ENCODE data around the gene PPP6R3.

PPP6R3 gene

GRCh38 chr11:68498321-68498720, 37.8 kb downstream of the PPP6R3 start:
- no peak for DNase-seq

DNA sequence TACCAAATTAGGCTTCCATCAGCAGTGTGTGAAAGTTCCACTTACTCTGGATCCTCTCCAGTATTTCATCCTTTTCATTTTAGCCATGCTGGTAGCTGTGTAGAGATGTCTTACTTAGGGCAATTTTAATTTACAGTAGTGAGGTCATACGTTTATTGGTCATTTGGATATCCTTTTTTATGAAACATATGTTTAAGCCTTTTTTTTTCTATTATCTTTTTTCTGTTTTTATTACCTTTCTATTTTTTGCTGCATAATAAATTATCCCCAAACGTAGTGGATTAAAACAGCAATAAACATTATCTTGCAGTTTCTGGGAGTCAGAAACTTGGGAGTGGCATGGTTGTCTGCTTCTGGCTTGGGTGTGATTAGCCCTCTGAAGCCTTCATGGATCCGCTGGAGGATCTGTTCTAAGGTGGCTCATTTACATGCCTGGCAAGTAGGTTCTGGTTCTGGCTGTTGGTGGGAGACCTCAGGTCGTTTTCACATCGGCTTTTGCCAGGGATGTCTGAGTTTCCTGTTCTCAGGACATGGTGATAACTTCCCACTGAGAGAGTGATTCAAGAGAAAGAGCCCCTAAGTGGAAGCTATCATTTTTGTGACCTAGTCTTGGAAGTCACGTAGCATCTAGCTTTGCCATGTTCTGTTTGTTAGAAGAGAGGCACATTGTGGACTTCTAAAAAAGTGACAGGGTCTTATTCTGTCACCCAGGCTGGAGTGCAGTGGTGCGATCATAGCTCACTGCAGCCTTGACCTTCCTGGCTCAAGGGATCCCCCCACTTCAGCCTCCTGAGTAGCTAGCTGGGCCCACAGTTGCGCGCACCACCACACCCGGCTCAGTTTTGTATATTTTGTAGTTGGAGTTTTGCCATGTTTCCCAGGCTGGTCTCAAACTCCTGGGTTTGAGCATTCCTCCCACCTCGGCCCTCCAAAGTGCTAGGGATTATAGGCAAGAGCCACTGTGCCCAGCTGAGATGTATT, 38.6 kb downstream of the PPP6R3 start:
- DNase-seq = peak; percentile 59

- DNase-seq = no peak
These were observed 39.7 kb downstream of the PPP6R3 start for GRCh38 chr11:68500206-68500605.

GRCh38 chr11:68501813-68502212, 41.3 kb downstream of the PPP6R3 start:
- no peak for DNase-seq

DNA sequence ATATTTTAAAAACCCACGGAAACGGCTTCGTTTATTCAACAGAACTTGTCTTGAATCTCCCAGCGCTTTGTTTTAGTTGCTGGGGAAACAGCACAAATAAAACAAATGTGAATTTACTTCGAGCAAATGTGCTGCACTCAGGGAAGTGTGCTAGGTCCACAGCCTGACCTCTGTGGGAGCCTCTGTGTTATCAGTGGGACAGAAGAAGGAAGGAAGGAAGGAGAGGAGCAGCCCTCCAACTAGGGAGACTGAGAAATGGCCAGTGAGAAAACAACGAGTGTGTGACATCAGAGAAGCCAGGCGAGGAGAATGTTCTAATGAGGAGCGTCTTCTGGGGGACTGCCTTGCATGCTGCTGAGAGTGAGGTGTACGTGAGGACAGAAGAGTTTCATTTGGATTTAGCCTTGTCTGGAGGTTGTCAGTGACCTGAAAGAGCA, 42.7 kb downstream of the PPP6R3 start:
- peak; percentile 63 for DNase-seq

DNA sequence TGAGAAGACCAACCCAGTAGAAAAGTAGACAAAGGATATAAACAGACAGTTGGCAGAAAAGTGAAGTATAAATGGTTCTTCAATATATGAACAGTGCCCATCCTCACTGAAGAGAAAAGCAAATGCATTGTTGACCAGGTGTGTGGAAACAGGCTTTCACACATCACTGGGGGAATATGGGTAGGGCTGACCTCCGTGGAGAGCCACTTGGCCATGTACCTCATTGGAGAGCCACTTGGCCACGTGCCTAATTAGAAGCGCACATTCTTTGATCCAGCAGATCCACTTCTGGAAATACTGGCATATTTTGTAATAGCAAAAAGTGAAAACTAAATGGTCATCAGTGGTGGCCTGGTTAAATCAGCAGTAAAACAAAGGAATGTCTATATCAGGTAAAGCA, 43.2 kb downstream of the PPP6R3 start:
- DNase-seq = no peak

GRCh38 chr11:68504432-68505066, 44.0 kb downstream of the PPP6R3 start:
- no peak for DNase-seq

DNA sequence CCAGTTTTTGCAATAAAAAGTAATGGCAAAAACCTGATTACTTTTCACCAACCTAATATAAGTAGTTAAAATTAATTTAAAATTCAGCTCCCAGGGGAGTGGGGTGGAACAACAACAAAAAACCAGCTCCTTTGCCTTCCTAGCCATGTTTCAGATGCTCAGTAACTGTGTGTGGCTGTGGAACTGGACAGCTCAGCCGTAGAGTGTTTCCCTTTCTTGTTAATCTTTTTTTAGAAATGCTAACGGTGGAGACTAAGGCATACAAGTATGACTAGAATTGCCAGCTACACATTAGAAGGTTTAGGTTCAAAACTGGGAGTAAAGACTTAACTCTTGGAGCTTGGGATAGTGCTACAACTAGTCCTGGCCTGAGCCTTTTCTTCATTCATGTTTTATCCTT, 45.0 kb downstream of the PPP6R3 start:
- no peak for DNase-seq

DNA sequence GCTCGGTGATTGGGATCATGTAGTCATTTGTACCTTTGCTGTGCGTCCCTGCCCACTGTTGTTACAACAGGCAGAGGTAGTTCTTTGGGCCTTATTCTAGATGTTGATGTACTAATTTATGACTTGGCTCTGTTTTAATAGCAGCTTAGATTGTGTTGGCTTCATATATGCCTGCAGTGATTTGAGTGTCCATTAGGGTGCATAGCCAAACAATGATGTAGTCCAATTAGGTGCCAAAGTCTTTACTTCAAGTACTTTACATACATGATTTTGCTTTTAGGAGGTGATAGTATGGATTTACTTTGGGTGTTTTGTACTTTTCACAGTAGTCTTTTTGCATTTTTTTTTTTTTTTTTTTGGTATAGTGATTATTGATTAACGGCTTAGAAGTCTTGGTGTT, 46.4 kb downstream of the PPP6R3 start:
- DNase-seq = no peak

DNA sequence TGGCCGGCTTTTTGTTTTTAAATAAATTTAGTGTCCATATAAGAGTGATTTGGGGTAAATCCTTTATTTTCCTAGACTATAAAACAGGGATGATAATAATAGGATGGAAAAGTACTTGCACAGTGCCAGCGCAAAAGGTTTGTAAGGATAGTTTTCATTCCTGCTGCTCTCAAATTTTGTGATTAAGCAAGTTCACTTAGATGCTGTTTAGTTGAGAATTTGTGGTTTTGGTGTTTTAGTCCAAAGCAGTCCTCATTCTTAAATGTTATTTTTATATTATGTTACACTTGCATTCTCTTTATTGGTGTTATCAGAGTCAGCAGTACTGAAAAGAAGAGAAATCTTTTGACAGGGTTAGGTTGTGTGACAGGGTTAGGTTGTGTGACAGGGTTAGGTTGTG, 47.9 kb downstream of the PPP6R3 start:
- DNase-seq = no peak

DNA sequence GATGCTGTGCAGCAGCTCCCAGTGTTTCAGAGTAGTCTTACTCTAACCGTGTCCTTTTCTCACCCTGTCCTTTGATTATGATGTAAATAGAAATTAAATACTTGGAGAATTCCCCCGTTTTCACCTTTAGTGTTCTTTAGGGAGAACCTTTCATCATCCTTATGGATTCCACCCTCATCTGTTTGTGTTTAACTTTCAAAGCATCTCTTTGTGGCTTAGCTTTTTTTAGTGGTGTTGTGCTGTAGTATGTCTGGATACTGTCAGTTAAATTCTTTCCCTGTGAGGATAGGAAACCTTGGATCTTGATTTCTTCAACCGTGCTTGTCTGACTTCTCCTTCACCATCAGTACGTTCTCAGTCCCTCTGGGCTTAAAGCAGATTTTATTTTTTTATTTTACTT, 48.5 kb downstream of the PPP6R3 start:
- DNase-seq = no peak

GRCh38 chr11:68513930-68514487, 53.5 kb downstream of the PPP6R3 start:
- DNase-seq = peak; percentile 37

- DNase-seq = no peak
These were observed 56.7 kb downstream of the PPP6R3 start for GRCh38 chr11:68517121-68517741.

DNA sequence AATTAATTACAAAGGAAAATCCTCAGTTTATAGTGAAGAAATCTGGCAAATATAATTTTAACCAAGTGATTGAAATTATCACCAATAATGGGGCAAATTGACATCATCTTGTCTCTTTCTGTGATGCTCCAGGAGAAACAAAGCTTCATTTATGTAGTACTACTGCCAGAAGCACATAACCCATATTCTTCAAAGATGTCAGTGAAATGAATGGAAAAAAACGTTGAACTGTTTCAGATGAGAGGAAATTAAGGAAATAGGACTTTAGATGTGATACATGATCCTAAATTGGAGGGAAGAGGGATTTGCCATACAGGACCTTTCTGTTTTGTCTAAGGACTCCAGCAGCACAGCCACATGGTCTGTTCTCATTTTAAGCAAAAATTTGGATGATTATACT, 57.6 kb downstream of the PPP6R3 start:
- DNase-seq = no peak

GRCh38 chr11:68521969-68522652, 61.6 kb downstream of the PPP6R3 start:
- DNase-seq = no peak

- no peak for DNase-seq
These were observed 62.5 kb downstream of the PPP6R3 start for GRCh38 chr11:68523033-68523432.

GRCh38 chr11:68523743-68524142, 63.2 kb downstream of the PPP6R3 start:
- DNase-seq = no peak

DNA sequence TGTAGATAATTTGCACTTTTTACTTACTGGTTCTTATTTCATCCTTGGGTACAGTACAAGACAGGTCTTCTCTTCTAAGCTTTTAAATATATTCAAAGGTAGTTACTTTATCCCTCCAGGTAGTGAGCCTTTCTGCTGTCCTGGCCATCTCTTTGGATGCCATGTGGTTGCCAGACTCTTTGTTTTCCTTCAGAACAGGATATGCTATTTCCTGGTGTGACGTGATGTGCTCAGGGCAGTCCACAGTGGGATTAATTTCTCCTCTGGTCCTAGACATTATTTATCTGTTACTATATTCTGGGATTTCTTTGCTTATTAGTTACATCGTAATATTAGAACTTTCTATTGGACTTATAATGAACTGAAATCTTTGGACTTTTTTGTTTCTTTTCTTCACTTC, 63.7 kb downstream of the PPP6R3 start:
- DNase-seq = no peak

- no peak for DNase-seq
These were observed 64.1 kb downstream of the PPP6R3 start for GRCh38 chr11:68524681-68525080.

DNA sequence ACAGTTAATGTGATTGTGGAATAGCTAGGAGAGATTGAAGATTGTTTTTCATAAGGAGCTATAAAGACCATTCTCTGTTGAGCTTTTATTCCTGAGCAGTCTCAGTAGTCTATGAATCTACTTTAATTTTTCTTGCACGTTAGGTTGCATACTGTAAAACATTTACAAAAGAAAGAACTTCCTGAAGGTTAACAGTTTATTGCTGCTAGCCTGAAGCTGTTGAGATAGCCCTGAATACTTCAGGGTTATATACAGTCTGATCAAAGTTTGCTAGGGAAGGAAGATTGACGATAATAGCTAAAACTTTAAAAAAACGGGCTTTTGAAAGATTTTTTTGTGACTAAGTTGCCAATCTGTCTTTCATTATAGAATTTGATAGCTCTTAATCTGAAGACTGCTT, 64.8 kb downstream of the PPP6R3 start:
- no peak for DNase-seq

DNA sequence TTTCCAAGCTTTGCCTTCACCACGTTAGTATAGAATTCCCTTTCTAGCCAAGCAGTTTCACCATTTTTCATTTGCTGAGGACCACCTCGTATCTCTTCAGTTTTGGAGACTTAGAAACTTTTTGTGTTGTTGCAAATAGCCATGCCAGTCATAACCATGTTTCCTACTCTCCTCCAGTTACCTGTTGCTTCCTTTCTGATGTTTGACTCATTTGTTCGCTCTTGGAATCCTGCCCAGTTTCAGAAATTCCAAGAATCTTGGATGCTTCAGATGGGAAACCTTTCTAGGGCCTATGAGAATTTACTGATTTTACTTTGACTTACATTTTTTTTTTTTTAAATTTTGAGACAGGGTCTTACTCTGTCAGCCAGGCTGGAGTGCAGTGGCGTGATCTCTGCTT, 65.4 kb downstream of the PPP6R3 start:
- no peak for DNase-seq

- DNase-seq = no peak
These were observed 67.0 kb downstream of the PPP6R3 start for GRCh38 chr11:68527585-68527984.

DNA sequence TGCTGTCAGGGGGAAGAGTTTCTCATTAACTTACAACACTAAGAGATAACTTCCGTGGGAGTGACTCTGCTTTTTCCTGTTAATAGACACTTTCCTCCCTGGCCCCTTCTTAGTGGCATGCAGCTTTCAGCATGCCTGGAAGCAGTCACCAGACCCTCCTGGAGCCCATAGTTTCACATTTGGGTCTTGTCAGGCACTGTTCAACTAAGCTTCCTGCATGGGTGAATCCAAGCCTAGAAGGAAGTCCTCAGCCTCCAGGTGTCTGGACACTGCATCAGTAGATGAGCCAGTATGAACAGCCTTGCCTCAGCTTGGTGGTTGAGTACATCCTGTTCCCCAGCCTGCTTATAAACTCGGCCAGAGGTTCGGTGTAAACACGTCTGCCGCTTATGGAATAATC, 68.1 kb downstream of the PPP6R3 start:
- DNase-seq = peak; percentile 32

Data from hematopoietic multipotent progenitor cell treated with erythropoietin and hydrocortisone succinate and interleukin-3 and kit ligand, for 4 days (in vitro differentiated cells).